Brain microvascular endothelial cell (primary cell): ENCODE measurements around the gene PPARD.
A peak's percentile ranks its signal among the peaks of the same experiment; 100 is the strongest.

Source experiments
- DNase-seq: peaks from one replicate; pipeline ENCODE4 v3.0.0-alpha.2; 2020
- H3K27ac ChIP-seq: fragments of 250-450 bp; sonication (Bioruptor Pico); 2 replicates; pipeline ENCODE4 v1.5.1; 2020; ENCODE audit warnings: mild to moderate bottlenecking, moderate library complexity
- H3K27me3 ChIP-seq: fragments of 250-450 bp; sonication (Bioruptor Pico); replicated peaks from 2 replicates; pipeline ENCODE4 v1.5.1; 2020; ENCODE audit warnings: mild to moderate bottlenecking
- H3K36me3 ChIP-seq: fragments of 250-450 bp; sonication (Bioruptor Pico); replicated peaks from 2 replicates; pipeline ENCODE4 v1.5.1; 2020; ENCODE audit warnings: mild to moderate bottlenecking
- H3K4me3 ChIP-seq: 2 replicates; pipeline ENCODE4 v1.5.1; 2011; ENCODE audit warnings: low read depth, mild to moderate bottlenecking, control low read depth, low read length, moderate library complexity
- CTCF ChIP-seq: IDR thresholded peaks from 2 replicates; pipeline ENCODE4 v1.5.1; 2011; ENCODE audit warnings: low read depth, mild to moderate bottlenecking, moderate library complexity, low read length, control low read depth, inconsistent platforms; ENCODE audit errors: missing control alignments
- in situ Hi-C: cut with HindIII; loops from 2 replicates; pipeline ENCODE4 v1.10.0; 2017; ENCODE audit warnings: low sequenced_read_pairs, low pct_ligation_motif_present

Gene PPARD

GRCh38 chr6:35310265-35310831 lies 32.0 kb upstream of the PPARD start:
- TF ChIP-seq CTCF = no peak
- Histone ChIP-seq H3K36me3 (no peaks in the 10 kb centered on the region), H3K4me3 (no peak overlapping the region), H3K27me3 (no peaks in the 10 kb centered on the region), H3K27ac (no peak overlapping the region)
- no peak for DNase-seq
- in situ Hi-C loops = no loop called here

- no peaks in the 10 kb centered on the region for H3K27me3 ChIP-seq
- H3K36me3 ChIP-seq = no peaks in the 10 kb centered on the region
- TF ChIP-seq CTCF = no peak
- DNase-seq = no peak
- H3K4me3 ChIP-seq = no peak overlapping the region
- no peak overlapping the region for H3K27ac ChIP-seq
- in situ Hi-C loops = no loop called here
Measured at GRCh38 chr6:35311390-35312075, 30.8 kb upstream of the PPARD start.

DNA sequence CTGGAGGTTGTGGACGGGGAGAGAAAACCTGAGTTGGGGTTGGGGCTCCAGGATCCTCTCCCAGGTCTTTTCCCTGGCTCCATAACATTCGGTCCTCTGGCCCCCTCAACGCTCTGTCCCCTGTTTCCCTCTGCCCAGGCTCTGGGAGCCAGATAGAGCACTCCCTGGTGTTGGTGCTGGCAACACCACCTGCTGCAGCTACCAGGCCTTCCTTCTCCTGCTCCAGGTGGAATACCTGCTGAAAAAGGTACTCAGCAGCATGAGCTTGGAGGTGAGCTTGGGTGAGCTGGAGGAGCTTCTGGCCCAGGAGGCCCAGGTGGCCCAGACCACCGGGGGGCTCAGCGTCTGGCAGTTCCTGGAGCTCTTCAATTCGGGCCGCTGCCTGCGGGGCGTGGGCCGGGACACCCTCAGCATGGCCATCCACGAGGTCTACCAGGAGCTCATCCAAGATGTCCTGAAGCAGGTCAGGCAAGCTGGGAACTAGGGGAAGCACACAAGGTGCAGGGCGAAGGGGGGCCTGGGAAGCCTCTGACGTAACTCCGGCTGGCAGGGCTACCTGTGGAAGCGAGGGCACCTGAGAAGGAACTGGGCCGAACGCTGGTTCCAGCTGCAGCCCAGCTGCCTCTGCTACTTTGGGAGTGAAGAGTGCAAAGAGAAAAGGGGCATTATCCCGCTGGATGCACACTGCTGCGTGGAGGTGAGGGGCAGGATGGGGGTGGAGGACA lies 30.1 kb upstream of the PPARD start:
- H3K4me3 ChIP-seq = no peak overlapping the region
- no peaks in the 10 kb centered on the region for H3K27me3 ChIP-seq
- no peak for TF ChIP-seq CTCF
- H3K27ac ChIP-seq = no peak overlapping the region
- in situ Hi-C loops = no loop called here
- DNase-seq = no peak
- H3K36me3 ChIP-seq = no peaks in the 10 kb centered on the region

DNA sequence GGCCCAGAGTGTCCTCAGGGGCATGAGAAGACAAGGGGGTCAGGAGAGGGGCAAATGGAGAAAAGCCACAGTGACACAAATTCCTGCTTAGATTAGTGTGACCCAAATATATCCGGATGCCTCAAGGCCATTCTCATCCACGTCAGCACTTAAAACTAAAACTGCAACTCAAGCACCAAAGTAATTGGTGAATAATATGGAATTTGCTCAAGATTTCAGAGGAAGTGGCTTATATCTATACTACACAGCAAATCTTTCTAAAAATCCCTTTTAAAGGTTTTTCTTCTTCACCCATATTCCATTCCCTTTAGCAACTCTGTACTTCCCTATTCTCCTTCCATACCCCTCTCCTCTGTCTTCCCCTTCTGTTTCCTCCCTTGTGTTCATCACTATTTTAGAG lies 29.6 kb upstream of the PPARD start:
- H3K27ac ChIP-seq = no peak overlapping the region
- in situ Hi-C loops = no loop called here
- no peak overlapping the region for H3K4me3 ChIP-seq
- TF ChIP-seq CTCF = no peak
- DNase-seq = no peak
- no peaks in the 10 kb centered on the region for H3K27me3 ChIP-seq
- no peaks in the 10 kb centered on the region for H3K36me3 ChIP-seq

- no peak overlapping the region for H3K27ac ChIP-seq
- no peak for DNase-seq
- no peaks in the 10 kb centered on the region for H3K27me3 ChIP-seq
- no peaks in the 10 kb centered on the region for H3K36me3 ChIP-seq
- peak overlapping the region; percentile 56 for H3K4me3 ChIP-seq
- no peak for TF ChIP-seq CTCF
- in situ Hi-C loops = no loop called here
Measured at GRCh38 chr6:35317483-35318195, 24.7 kb upstream of the PPARD start.
